OCI-M2 (cell line): ENCODE results near the gene RRP7A.
"Not testable (repeated sequence)": the region's sequence is repeated elsewhere in the genome, so short reads cannot be mapped to it uniquely, and the experiment has no call there.

Experiments used
- DNase-seq: peaks from one replicate; lab custom pipeline; 2025; ENCODE audit not compliant: unreplicated experiment; lab: John Stamatoyannopoulos, UW

Gene RRP7A

DNA sequence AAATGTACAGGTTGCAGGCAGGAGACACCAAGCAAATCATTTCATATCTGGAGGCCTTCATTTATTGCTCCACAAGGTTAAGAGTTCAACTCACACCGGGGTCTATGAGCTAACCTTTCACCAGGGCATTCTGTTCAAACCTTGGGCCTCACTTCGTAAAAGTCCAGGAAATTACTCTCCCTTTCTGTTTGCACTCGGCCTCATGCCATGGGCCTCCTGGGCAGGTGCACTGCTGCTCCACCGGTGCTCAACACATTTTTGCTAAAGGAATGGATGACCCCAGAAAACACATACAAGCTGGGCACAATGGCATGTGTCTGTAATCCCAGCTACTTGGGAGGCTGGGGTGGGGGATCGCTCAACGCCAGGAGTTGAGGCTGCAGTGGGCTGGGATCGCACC, 16.6 kb upstream of the RRP7A start:
- DNase-seq, result no peak

- DNase-seq, result not testable (repeated sequence)
Measured at GRCh38 chr22:42535082-42535731, 15.6 kb upstream of the RRP7A start.

DNA sequence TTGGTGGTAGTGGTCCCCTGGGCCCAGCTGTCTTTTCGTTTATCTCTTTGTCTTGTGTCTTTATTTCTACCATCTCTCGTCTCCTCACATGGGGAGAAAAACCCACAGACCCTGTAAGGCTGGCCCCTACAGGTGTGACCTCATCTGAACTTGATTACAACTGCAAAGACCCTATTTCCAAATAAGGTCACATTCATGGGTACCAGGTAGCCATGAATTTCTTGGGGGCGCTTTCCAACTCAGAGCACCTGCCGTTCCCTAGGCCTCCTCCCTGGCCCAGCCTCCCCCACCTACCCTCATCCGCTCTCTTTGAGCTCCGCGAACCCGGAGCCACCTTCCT, 14.0 kb upstream of the RRP7A start:
- no peak for DNase-seq

DNA sequence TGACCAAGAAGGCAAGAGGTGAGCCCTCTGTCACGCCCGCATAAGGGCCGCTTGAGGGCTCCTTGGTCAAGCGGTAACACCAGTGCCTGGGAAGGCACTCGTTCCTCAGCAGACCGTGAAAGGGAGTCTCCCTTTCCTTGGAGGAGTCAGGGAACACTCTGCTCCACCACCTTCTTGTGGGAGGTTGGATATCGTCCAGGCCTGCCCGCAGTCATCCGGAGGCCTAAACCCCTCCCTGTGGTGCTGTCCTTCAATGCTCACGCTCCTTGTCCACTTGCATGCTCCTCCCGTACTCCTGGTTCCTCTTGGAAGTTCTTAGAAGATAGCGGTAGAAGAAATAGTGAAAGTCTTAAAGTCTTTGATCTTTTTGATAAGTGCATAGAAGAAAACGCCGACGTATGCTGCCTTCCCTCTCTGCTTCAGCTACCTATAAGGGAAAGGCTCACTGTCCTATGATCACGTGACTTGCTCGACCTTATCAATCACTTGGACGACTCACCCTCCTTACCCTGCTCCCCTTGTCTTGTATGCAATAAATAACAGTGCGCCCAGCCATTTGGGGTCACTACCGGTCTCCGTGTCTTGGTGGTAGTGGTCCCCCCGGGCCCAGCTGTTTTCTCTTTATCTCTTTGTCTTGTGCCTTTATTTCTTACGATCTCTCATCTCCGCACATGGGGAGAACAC, 11.9 kb upstream of the RRP7A start:
- DNase-seq, result not testable (repeated sequence)

GRCh38 chr22:42529435-42529834, 9.8 kb upstream of the RRP7A start:
- DNase-seq, result not testable (repeated sequence)

DNA sequence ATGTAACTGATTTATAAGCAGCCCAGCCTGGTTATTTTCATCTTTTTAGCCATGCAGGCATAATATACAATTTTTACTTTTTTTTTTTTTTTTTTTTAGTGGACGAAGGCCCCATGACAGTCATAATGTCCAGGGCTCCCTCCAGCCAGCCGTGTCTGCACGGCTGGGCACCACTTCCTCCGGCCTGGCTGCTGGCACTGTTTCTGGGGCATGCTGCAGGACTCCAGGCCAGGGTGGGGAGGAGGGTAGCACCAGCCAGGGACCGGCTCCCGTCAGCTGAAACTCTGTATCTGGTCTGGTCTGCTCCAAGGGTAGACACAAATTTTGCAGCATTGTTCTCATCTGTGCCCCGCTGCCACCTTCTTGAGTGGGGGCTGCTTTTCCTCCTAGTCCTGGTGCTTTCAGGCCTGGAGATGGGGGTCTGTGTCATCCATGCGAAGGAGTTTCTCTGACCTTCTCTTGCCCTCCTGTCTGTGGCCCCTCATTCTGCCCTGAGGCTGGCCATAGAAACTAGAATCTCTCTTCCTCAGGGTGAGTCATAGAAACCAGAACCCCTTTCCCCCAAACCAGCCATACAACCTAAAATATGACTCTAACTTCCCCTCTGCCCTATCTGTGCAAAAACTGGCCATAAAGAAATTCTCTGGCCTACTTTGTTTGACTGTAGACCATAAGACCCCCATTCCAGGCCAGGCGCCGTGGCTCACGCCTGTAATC, 9.2 kb upstream of the RRP7A start:
- DNase-seq, result no peak

- DNase-seq, result no peak
Measured at GRCh38 chr22:42522546-42522945, 3.0 kb upstream of the RRP7A start.

- no peak for DNase-seq
Measured at GRCh38 chr22:42521228-42521546, 1.6 kb upstream of the RRP7A start.

- not testable (repeated sequence) for DNase-seq
Measured at GRCh38 chr22:42518638-42519524, 715 bp downstream of the RRP7A start.

- DNase-seq, result not testable (repeated sequence)
Measured at GRCh38 chr22:42517103-42517502, 2.5 kb downstream of the RRP7A start.

DNA sequence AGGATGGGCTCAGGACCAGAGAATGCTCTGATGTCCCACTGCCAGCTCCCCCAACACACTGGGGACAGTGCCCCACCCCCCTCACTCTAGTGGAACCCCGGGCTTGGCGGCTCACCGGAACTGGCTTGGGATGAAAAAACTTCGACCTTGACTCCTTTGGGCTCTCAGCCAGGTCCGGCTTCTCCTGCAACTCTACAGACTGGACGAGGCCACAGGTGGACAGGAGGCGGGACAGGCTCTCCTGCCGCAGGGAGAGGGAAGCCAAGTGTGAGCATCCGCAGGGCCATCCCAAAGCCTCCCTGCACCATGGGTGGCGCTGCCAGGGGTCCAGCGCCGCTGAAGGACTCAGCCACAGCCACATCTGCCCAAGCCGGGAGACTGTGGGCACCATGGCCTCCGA, 3.7 kb downstream of the RRP7A start:
- no peak for DNase-seq

DNA sequence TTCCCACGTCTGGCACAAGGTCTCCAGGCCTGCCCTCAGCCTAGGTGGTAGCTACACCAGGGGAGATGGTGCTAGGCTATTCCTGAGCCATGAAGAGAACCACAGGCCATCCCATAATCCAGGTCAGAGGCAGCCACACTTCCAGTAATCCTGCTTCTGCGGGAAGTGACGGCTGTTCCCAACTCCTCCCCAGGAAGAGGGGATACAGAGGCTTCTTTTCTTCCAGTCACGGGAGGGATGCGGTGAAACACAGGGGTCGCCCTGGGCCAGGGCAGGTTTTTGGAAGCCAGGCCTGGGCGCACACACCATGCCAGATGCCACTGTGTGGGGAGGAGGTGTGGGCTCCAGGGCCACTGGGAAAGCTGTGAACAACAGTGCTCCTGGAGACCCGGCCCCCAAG, 4.3 kb downstream of the RRP7A start:
- not testable (repeated sequence) for DNase-seq

DNA sequence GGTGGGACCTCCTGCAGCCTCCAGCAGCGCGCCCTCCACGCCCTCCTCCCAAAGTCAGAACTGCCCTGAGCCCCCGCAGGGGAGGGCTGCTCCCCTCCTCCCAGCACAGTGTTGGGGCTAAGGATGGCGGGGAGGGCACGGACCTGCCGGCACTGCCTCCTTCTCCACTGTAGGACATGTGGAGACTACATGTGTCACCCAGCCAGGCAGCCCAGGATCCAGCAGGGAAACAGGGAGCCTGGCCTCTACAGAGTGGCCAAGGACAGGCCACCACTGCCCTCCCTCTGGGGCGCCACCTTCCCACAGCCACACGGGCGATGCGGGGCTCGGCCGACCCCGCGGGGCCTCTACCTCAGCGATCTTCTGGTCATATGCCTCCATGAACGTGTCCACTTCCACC, 5.3 kb downstream of the RRP7A start:
- DNase-seq, result not testable (repeated sequence)

- not testable (repeated sequence) for DNase-seq
Measured at GRCh38 chr22:42512273-42512990, 7.2 kb downstream of the RRP7A start.

DNA sequence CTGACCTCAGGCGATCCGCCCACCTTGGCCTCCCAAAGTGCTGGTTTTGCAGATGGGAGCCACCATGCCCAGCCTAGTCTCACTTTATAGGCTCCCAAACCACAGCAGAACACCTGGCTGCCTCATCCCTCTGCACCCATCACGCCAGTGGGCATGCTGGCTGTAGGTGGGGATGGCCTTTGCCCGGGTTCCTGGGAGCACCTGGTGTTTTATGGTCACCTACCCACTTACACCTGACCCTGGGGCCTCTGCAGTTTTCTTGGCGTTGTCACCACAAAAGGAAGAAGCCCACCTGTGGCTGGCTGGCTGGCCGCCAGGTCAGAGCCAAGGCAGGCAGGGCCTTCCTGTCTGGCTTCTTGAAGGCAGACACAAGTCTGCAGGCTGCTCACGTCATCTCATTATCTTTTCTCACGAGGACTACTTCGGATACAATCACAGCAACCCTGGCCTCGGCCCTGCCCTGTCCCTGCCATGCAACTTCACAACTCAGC, 8.2 kb downstream of the RRP7A start:
- no peak for DNase-seq

DNA sequence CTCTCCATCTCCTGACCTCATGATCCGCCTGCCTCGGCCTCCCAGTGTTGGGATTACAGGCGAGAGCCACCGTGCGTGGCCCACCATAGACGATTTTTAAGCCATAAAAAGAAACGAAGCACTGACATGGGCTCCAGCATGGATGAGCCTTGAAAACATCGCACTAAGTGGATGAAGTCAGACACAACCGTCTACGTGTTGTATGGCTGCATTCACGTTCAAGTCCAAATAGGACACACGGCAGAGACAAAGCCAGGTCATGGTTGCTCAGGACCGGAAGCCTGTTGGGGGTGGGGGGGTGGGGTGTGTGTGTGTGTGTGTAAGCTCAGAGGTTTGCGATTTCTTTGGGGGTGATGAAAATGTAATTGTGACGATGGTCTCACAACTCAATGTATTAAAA, 10.0 kb downstream of the RRP7A start:
- no peak for DNase-seq

DNA sequence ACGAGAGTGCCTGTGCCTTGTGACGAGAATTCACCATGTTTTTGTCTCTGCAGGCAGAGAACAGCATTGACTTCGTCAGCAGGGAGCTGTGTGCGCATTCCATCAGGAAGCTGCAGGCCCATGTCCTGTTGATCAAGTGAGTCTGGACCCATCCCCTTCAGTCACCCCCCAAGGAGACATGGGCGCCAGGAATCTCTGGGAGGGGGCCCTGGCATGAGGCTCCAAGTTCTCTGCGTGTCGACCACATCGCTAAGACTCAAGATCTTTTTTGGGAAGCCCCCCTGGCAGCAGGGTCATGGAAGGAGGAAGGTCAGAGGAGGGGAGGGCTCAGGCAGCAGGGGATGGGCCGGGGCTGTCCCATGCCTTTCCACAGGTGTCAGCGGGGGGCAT, 10.6 kb downstream of the RRP7A start:
- DNase-seq, result not testable (repeated sequence)

DNA sequence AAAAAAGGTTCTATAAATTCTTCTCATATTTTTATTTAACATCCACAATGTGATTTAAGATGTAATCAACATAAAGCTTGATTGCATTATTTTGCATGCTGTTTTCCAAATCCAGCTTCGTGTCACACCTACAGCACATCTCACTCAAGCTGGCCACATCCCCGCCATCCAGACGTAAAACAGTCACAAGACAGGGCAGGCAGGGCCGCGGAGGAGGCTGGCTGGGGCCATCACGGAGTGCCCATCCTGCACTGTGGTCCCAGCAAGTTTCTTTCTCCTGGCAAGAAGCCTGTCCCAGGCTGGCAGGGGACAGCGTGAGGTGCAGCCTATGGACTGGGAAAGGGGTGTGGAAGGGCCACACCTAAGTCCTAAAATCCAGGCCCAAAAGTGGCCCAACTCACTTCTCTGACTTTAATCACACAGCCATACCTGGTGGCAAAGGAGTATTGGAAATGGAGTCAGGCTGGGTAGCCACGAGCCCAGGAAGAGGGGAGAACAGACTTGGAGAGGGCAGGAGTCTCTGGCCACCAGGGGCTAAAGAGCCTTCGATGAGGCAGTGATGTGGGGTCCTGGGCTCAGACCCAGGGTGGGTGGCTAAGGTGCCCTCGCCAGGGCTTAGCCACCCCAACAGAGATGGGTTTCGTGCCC, 11.1 kb downstream of the RRP7A start:
- not testable (repeated sequence) for DNase-seq

DNA sequence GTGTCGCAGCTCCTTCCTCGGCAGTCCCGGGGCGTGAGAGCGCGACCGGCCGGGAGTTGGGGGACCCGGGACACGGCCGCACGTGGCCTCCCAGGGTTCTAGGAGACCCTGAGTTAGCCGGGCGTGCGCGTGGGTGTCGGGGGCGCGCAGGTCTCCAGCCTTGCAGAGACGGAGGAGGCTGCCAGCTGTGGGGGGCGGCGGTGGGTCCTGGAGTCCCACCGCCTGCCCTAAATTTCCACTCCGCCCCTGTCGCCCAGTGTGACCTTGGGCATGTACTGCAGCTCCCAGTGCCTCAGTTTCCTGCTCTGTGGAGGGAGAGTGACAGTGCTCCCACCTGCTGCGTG, 18.8 kb downstream of the RRP7A start:
- DNase-seq, result no peak

GRCh38 chr22:42500161-42500835, 19.3 kb downstream of the RRP7A start:
- no peak for DNase-seq
